ENCODE data around the gene PIK3AP1.
"Not testable (repeated sequence)": the region's sequence is repeated elsewhere in the genome, so short reads cannot be mapped to it uniquely, and the experiment has no call there.

Gene PIK3AP1

GRCh38 chr10:96720422-96721206 is at the start of gene PIK3AP1:
Gene PIK3AP1 (minus strand): TSS chr10:96720514. CDS start chr10:96720394, 120 bp downstream.
- peak; percentile 46 for DNase-seq

GRCh38 chr10:96768136-96768535 is 47.8 kb upstream of the PIK3AP1 start:
- no peak for DNase-seq

GRCh38 chr10:96767611-96768010 is 47.3 kb upstream of the PIK3AP1 start:
- no peak for DNase-seq

- DNase-seq = peak; percentile 74
Measured at GRCh38 chr10:96765406-96766240, 45.3 kb upstream of the PIK3AP1 start.

- no peak for DNase-seq
Measured at GRCh38 chr10:96764425-96765060, 44.2 kb upstream of the PIK3AP1 start.

GRCh38 chr10:96758423-96758822 is 38.1 kb upstream of the PIK3AP1 start:
- DNase-seq = peak; percentile 22

- DNase-seq = no peak
Measured at GRCh38 chr10:96756111-96756903, 36.0 kb upstream of the PIK3AP1 start.

- no peak for DNase-seq
Measured at GRCh38 chr10:96753956-96754355, 33.6 kb upstream of the PIK3AP1 start.

GRCh38 chr10:96752375-96752774 is 32.1 kb upstream of the PIK3AP1 start:
- DNase-seq = no peak

- not testable (repeated sequence) for DNase-seq
Measured at GRCh38 chr10:96750316-96750715, 30.0 kb upstream of the PIK3AP1 start.

GRCh38 chr10:96747734-96748550 is 27.6 kb upstream of the PIK3AP1 start:
- peak; percentile 14 for DNase-seq

GRCh38 chr10:96746503-96746902 is 26.2 kb upstream of the PIK3AP1 start:
- no peak for DNase-seq

- DNase-seq = no peak
Measured at GRCh38 chr10:96745950-96746349, 25.6 kb upstream of the PIK3AP1 start.

- peak; percentile 14 for DNase-seq
Measured at GRCh38 chr10:96743988-96744585, 23.8 kb upstream of the PIK3AP1 start.

GRCh38 chr10:96741557-96741956 is 21.2 kb upstream of the PIK3AP1 start:
- DNase-seq = not testable (repeated sequence)

- DNase-seq = no peak
Measured at GRCh38 chr10:96740579-96741281, 20.4 kb upstream of the PIK3AP1 start.

GRCh38 chr10:96740141-96740540 is 19.8 kb upstream of the PIK3AP1 start:
- no peak for DNase-seq

- DNase-seq = not testable (repeated sequence)
Measured at GRCh38 chr10:96737307-96737902, 17.1 kb upstream of the PIK3AP1 start.

- no peak for DNase-seq
Measured at GRCh38 chr10:96724621-96725020, 4.3 kb upstream of the PIK3AP1 start.

GRCh38 chr10:96721207-96721572 is 876 bp upstream of the PIK3AP1 start:
- no peak for DNase-seq

All from CD4-positive, alpha-beta T cell treated with Interleukin-4 for 4 hours (primary cell).